OCI-LY7 (cell line): ENCODE measurements around the gene MMP2. TPM values are rescaled to one million over a fixed set of nuclear protein-coding genes. Genes with fewer than 3 reads are reported as not detected.

Experiments used
- BruUV-seq: library from RNA; stranded (reverse); fragments of 400-500 nt; replicated peaks from 2 replicates; lab custom pipeline; 2021; lab: Mats Ljungman, UMichigan
- CTCF ChIA-PET: fragments of 300-600 bp; sonication (Branson Sonifier 250); formaldehyde crosslinking; loops from one replicate; lab custom pipeline; 2022; ENCODE audit warnings: antibody characterized with exemption; ENCODE audit not compliant: unreplicated experiment; lab: Charles Lee
- POLR2A ChIA-PET: fragments of 300-600 bp; sonication (Branson Sonifier 250); formaldehyde crosslinking; loops from one replicate; lab custom pipeline; 2022; ENCODE audit warnings: antibody characterized with exemption; lab: Charles Lee
- DNase-seq: peaks from one replicate; pipeline ENCODE4 v3.0.0-alpha.2; 2015; ENCODE audit warnings: low spot score
- H2AFZ ChIP-seq: fragments of 200-600 bp; sonication (generic), shearing (Covaris generic); 2 replicates; pipeline ENCODE4 v1.6.1; 2014; ENCODE audit warnings: mild to moderate bottlenecking, antibody characterized with exemption, low read length, moderate library complexity
- H3K27ac ChIP-seq: fragments of 200-600 bp; sonication (generic); 2 replicates; pipeline ENCODE4 v1.5.1; 2014; ENCODE audit warnings: mixed run types, low read depth, mild to moderate bottlenecking, moderate library complexity, low read length, inconsistent platforms; ENCODE audit not compliant: poor library complexity, severe bottlenecking
- H3K36me3 ChIP-seq: fragments of 200-600 bp; sonication (generic); 2 replicates; pipeline ENCODE4 v1.6.1; 2014; ENCODE audit warnings: mild to moderate bottlenecking, antibody characterized with exemption, low read length, moderate library complexity, mixed read lengths; ENCODE audit not compliant: insufficient read depth
- H3K4me1 ChIP-seq: fragments of 200-600 bp; sonication (generic); 2 replicates; pipeline ENCODE4 v1.5.1; 2014; ENCODE audit warnings: mild to moderate bottlenecking, low read length; ENCODE audit not compliant: insufficient read depth, poor library complexity, severe bottlenecking
- H3K4me2 ChIP-seq: fragments of 200-600 bp; sonication (generic); 2 replicates; pipeline ENCODE4 v1.6.1; 2014; ENCODE audit warnings: mild to moderate bottlenecking, low read length
- H3K4me3 ChIP-seq: fragments of 200-600 bp; sonication (generic); 2 replicates; pipeline ENCODE4 v1.5.1; 2014; ENCODE audit warnings: mild to moderate bottlenecking, low read depth, low read length; ENCODE audit not compliant: poor library complexity, severe bottlenecking
- H3K79me2 ChIP-seq: fragments of 200-600 bp; sonication (generic); 2 replicates; pipeline ENCODE4 v1.6.1; 2016; ENCODE audit warnings: low read depth, mild to moderate bottlenecking, low read length, moderate library complexity, mixed read lengths; ENCODE audit not compliant: insufficient read depth
- H3K9me2 ChIP-seq: fragments of 200-600 bp; sonication (generic); 2 replicates; pipeline ENCODE4 v1.6.1; 2016; ENCODE audit warnings: mild to moderate bottlenecking, low read length, mixed read lengths; ENCODE audit not compliant: insufficient read depth
- H3K9me3 ChIP-seq: fragments of 200-600 bp; sonication (generic); 2 replicates; pipeline ENCODE4 v1.6.1; 2014; ENCODE audit warnings: mild to moderate bottlenecking, mixed run types, low read length, mixed read lengths
- H4K20me1 ChIP-seq: fragments of 200-600 bp; sonication (generic); 2 replicates; pipeline ENCODE4 v1.6.1; 2014; ENCODE audit warnings: mild to moderate bottlenecking, antibody characterized with exemption, low read length, moderate library complexity, mixed read lengths; ENCODE audit not compliant: insufficient read depth
- CTCF ChIP-seq: fragments of 200-600 bp; sonication (generic); conservative IDR thresholded peaks from 2 replicates; pipeline ENCODE4 v1.5.1; 2014; ENCODE audit warnings: mild to moderate bottlenecking, antibody characterized with exemption, low read length, moderate library complexity, mixed read lengths
- EZH2phosphoT487 ChIP-seq: fragments of 200-600 bp; sonication (generic); IDR thresholded peaks from 2 replicates; pipeline ENCODE4 v1.6.1; 2018; ENCODE audit warnings: low read depth, borderline replicate concordance, mild to moderate bottlenecking, mixed run types, antibody characterized with exemption, low read length, moderate library complexity, mixed read lengths
- intact Hi-C: fragments of 100-400 bp; cut with micrococcal nuclease; formaldehyde crosslinking; loops from one replicate; pipeline ENCODE4 v1.10.0; 2022; ENCODE audit not compliant: unreplicated experiment
- total RNA-seq, 2 experiments: library from RNA; depleted of rRNA in 1 of 2; stranded (reverse); fragments of >200 nt in 1 of 2; shearing (Covaris generic) in 1 of 2; gene quantifications; 2 replicates each; pipeline ENCODE4 v1.2.3, GENCODE V29; 2014 to 2022

The MMP2 gene
- total RNA-seq, 2 experiments from 2014 or later = 0.48 TPM; not detected in 1

GRCh38 chr16:55496509-55497145, 17.6 kb downstream of the MMP2 start:
- Histone ChIP-seq H3K79me2 (no peaks in the 10 kb centered on the region), H3K4me3 (no peak overlapping the region), H3K27ac (no peak overlapping the region), H2AFZ (no peak overlapping the region), H3K9me3 (no peaks in the 10 kb centered on the region), H3K4me1 (no peaks in the 10 kb centered on the region), H4K20me1 (no peaks in the 10 kb centered on the region), H3K9me2 (no peaks in the 10 kb centered on the region), H3K4me2 (no peak overlapping the region), H3K36me3 (no peaks in the 10 kb centered on the region)
- ChIA-PET CTCF (no interaction called here), POLR2A (interaction anchor here (0.6 kb wide), 1 partner anchor 24 kb away, joined by 3 read pairs; no protein-coding TSS in a partner anchor)
- no TSS peak for BruUV-seq
- TF ChIP-seq EZH2phosphoT487 (no peak), CTCF (no peak)
- DNase-seq = no peak
- intact Hi-C loops = no loop called here

- H3K36me3 ChIP-seq = no peaks in the 10 kb centered on the region
- CTCF ChIA-PET = no interaction called here
Measured at GRCh38 chr16:55497558-55497957, 18.6 kb downstream of the MMP2 start.

More at GRCh38 chr16:55497558-55497957, 18.6 kb downstream of the MMP2 start:
- Histone ChIP-seq H3K79me2 (no peaks in the 10 kb centered on the region), H3K4me2 (no peak overlapping the region), H4K20me1 (no peaks in the 10 kb centered on the region), H3K4me3 (no peak overlapping the region), H3K27ac (no peak overlapping the region), H2AFZ (no peak overlapping the region), H3K4me1 (no peaks in the 10 kb centered on the region), H3K9me3 (no peaks in the 10 kb centered on the region), H3K9me2 (no peaks in the 10 kb centered on the region)
- DNase-seq = no peak
- POLR2A ChIA-PET = no interaction called here
- no peak for TF ChIP-seq CTCF
- no peak for TF ChIP-seq EZH2phosphoT487
- BruUV-seq = no TSS peak
- intact Hi-C loops = no loop called here
